T-helper 2 cell (primary cell): ENCODE data around the gene PSMD3.
"Not testable (repeated sequence)": the region's sequence is repeated elsewhere in the genome, so short reads cannot be mapped to it uniquely, and the experiment has no call there.

Source experiments
- DNase-seq, 5 experiments: peaks; one replicate each; pipeline versions ENCODE4 v3.0.0 to v3.0.0-alpha.2; 2012 to 2022
- total RNA-seq, 2 donors: gene quantifications; one replicate each; lab custom pipeline; 2026; lab: John Stamatoyannopoulos, UW

Gene PSMD3
- 52.7 to 58.3 reads per million in 2 donors for total RNA-seq

DNA sequence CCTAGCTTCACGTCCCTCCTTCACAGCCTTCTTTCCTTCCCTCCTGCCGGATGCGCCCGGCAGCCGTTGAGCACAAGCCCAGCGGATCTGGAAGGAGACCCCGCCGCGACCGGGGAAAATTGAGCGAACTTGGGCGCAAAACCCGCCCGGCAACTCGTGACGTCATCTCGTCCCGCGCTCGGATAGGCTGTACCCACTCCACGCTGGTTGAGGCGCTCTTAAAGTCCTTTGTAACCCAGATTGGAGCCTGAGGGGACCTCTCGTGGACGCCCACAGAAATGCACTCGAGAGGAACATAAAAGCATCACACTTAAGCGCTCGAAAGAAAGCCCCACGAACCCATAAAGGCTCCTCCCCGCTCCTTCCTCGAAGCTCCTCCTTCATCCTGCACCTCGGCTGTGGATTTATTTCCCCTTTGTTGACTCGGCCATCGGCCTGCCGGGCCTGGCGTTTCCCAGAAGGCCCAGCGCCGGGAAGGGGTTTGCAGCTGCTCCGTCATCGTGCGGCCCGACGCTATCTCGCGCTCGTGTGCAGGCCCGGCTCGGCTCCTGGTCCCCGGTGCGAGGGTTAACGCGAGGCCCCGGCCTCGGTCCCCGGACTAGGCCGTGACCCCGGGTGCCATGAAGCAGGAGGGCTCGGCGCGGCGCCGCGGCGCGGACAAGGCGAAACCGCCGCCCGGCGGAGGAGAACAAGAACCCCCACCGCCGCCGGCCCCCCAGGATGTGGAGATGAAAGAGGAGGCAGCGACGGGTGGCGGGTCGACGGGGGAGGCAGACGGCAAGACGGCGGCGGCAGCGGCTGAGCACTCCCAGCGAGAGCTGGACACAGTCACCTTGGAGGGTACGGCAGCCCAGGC, at the start of gene PSMD3:
Gene PSMD3, plus strand, starts transcription at position 457 of the 856 bp plus-strand sequence. Its CDS starts 164 bp downstream, at position 621.
- DNase-seq, result peak; percentile 91 to 99 (median 96)

DNA sequence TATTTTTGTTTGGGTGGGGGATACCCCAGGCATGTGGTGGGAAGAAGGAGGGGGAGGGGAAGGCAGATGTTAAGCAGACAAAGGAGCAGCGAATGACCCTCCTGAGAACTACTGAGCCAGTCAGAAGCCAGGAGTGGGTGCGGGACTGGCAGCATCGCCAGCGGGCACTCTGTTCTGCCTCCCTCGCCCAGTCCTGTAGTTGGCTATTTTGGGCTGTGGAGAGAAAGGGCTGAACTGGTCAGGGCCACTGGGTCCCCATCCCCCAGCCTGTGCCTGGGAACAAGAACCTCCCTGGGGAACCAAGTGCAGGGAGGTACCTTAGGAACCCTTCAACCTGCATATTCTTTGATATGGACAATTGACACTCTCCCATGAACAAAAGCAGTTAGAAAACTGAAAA, 46.7 kb upstream of the PSMD3 start:
- no peak for DNase-seq

DNA sequence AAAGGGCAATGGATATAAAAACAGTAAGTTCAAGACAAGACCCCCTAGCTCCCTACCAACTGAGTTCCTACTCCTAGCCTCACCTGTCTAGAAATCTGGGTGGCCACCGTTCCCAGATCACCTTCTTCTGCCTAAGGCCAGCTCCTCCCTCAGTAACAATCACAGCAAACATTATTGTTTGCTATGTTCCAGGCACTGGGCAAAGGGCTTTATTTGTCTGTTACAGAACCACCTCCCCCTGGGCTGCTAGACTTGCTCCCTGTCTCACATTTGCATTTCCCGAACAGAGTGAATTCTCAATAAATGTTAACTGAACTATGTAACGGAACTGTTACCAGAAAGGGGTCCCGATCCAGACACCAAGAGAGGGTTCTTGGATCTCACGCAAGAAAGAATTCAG, 46.3 kb upstream of the PSMD3 start:
- DNase-seq, result no peak

DNA sequence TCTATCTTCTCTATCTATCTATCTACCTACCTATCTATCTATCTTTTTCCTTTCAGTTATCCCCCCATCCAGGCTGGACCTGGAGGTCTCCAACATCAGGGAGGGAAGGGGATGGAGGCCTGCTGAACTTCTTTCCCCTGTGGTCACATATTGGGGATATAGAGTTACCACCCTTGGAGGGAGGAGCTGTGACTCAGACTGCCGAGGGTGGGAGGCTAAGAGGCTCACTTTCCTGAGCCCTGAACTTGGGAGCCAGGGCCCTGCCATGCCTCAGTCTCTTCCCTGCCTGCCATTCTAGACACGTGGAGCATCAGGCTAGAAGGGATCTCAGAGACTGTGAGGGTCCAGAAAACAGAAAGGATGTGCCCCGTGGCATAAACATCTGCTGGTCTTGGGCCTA, 44.7 kb upstream of the PSMD3 start:
- DNase-seq, result no peak

DNA sequence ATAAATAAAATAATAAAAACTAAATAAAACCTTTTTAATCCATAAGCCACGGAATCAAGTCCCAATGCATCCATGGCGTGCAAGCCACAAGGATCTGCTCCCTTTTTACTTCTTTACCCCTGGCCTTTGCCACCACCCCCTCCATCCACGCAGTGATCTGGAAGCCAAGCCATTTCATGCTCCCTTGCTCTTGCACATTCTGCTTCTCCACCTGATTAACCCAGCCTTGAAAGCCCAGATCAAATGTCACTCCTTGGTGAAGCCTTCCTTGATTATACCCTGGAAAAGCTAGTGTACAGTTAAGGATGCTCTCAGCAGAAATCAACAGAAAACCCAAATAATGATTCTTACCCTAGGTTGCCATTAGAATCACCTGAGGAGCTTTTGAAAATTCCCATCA, 43.2 kb upstream of the PSMD3 start:
- DNase-seq, result no peak

DNA sequence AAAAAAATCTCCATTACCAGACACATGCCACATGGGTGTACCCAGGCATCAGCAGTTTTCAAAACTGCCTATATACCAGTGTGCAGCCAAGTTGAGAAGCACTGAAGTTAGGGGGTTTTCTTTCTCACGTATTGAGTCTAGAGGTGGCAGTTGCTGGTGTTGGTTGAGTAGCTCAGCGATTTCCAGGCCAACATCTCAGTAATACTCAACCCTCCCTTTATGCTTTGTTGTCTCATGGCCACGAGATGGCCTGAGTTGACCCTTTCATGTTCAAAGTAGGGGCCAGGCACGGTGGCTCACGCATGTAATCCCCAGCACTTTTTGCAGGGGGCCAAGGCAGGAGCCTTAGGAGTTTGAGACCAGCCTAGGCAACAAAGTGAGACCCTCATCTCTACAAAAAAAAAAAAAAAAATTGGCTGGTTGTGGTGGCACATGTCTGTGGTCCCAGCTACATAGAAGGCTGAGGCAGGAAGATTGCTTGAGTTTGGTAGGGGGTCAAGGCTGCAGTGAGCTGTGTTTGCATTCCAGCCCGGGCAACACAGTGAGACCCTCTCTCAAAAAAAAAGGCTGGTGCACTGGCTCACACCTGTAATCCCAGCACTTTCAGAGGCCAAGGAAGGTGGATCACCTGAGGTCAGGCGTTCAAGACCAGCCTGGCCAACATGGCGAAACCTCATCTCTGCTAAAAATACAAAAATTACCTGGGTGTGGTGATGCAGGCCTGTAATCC, 42.3 kb upstream of the PSMD3 start:
- no peak for DNase-seq

DNA sequence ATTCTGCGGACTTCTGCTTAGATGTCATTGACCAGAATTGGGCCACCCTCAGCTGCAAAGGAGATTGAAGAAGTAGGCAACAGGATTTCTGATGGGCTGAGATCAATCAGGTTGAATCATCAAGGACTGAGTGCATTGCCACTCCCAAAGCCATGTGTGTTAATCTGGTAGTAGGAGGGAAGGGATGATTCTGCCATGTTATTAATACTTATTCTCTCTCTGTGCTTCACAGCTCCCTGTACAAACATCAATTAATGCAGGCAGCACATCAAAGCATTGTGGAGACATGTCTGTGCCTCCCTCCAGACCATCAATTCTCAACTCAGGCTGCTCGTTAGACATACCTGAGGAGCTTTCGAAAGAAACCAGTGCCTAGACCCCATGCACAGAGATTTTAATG, 41.5 kb upstream of the PSMD3 start:
- DNase-seq, result no peak

DNA sequence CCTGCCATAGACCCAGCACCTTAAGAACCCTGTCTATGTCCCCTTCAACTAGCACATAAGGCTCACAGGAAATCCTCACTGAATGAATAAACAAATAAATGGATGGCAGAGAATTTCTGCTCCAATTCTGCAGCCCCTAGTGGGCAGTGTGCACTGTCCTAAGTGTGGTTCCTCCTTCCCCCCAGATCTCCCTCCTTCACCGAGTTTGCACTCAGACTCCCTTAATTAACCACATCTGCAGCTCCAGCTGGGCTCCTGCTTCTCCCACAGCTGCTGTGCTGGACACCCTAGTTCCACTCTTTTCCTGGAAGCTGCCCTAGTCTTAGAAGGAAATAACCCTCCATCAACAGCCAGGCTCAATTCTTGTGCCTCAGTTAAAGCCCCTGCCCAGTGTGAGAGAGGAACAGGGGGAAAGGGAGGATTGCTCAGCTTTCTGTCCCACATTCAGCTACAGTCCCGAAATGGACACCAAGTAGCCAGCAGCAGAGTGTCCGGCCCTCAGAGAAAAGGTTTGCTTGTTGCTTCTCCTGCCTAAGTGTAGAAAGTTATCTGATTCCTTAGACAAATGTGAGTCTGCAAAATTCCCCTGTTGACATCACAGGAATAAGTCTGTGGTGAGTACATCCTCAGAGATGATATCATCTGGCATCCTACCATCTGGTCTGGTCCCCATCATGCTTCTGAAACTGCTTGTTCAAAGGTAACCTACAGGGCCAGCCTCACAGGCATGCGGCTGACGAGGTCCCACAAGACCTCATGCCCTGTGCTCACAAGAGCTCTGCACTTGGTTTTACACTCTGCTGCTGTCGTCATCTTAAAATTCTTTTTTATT, 40.8 kb upstream of the PSMD3 start:
- peak in 3 of 5 experiments; percentile 19 to 91 (median 30) for DNase-seq

DNA sequence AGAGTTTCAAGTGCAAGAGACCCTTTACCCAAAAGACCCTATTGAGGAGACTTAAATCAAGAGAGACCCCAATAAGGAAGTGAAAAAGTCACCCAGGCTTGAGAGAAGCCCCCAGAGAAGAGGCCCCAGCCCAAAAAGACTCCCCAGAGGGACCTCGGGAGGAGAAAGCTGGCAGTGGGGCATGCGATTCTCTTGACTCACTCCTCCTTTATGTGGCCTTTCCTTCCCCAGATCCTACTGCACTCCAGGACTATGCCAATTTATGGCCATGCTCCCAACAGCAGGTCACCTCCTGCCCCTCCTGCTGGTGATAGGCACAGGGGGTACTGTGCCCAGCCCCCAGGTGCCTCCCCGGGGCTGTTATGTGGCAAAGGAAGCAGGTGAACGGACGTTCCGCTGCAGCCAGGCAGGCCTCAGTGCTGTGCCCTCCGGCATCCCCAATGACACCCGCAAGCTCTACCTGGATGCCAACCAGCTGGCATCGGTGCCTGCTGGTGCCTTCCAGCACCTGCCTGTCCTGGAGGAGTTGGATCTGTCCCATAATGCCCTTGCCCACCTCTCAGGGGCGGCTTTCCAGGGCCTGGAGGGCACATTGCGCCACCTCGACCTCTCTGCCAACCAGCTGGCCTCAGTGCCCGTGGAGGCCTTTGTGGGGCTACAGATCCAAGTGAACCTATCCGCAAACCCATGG, 36.8 kb upstream of the PSMD3 start:
- no peak for DNase-seq

DNA sequence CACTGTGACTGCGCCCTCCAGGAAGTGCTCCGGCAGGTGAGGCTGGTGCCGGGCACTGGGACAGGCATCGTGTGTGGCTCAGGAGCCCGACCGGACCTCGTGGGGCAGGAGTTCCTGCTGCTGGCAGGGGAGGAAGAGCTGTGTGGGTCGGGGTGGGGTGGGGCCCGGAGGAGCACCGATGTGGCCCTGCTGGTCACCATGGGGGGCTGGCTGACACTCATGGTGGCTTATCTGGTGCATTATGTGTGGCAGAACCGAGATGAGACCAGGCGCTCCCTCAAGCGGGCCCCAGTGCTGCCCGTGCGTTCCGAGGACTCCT, 36.3 kb upstream of the PSMD3 start:
- DNase-seq, result no peak

DNA sequence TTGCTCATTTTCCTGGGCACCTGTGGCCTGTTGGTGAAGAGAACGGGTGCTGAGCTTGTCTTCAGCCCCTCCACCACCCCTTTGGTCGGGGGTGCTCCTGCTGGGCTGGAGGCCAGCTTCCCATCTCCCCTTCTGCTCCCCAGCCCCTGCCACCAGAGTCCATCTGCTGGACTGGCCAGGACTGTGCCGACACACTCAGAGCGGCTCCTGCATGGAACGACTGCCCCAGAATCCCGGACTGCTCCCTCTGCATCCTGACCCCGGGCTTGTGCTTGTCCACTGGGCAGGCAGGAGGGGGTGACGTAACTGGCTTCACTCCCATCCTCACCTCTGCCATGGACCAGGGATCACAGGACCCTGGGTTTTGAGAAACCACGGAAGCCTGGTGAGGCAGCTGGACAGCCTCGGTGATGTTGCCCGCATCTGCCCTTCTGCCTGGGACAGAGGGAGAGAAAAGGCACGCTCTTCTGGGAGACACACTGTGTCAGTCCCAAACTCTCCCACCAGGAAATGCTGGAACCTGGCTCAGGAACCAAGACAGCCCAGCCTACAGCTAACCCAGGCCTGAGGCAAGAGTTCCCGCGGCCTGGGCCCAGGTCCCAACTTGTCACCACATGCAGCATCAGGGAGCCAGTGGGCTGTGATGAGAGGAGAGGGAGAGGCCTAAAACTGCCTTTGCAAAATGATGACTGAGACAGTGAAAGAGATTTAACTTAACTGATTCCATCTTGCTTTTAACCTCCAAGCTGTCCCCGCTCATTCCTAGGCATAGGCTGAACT, 33.9 kb upstream of the PSMD3 start:
- no peak for DNase-seq

DNA sequence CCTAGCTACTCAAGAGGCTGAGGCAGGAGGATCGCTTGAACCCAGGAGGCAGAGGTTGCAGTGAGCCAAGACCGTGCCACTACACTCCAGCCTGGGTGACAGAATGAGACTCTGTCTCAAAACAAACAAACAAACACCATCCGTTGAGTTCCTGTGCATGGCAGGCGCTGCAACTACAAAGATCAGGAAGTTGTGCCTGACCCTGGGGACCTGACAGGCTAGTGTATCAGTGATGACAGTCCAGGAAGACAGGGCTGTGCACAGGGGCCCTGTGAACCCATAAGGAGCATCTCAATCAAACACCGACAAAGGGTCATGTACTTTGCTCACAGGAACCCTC, 32.1 kb upstream of the PSMD3 start:
- DNase-seq, result not testable (repeated sequence)

DNA sequence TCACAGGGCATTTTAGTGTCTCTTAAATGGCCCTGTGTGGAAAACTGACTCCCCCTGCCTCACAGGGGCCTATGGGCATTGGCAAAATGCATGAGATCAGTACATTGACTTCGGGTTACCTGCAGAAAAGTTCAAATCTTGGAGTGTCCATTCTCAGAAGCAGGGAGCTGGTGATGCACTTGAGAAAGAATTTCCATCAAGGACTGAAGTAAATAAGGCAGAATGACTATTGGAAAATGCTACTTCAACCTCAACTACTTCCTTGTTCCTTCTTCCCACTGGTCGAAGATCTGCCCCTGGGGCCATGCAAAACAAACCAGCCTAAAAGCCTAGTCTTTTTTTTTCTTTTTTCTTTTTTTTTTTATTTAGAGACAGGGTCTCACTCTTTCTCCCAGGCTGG, 31.6 kb upstream of the PSMD3 start:
- no peak for DNase-seq

DNA sequence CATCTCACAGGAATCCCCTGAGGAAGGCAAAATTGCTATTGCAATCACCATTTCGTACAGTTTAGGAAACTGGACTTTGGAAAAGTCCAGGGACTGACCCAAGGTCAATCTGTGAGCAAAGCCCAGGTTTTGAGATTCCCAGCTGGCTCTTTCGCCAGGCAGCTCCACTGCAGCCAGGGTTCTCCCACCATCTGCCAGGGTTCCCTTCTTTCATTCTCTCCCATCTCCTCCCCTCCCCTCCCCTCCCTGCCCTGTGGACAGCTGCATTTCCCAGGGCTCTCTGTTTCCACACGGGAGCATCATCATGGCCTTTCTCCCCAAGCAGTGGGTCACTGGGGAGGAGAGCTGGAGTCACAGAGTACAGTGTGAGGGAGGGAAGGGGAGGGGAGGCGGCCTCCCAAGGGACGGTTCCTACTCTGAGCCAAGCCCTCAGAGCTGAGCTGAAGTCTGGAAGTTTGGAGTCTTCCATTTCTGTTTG, 29.7 kb upstream of the PSMD3 start:
- no peak for DNase-seq

DNA sequence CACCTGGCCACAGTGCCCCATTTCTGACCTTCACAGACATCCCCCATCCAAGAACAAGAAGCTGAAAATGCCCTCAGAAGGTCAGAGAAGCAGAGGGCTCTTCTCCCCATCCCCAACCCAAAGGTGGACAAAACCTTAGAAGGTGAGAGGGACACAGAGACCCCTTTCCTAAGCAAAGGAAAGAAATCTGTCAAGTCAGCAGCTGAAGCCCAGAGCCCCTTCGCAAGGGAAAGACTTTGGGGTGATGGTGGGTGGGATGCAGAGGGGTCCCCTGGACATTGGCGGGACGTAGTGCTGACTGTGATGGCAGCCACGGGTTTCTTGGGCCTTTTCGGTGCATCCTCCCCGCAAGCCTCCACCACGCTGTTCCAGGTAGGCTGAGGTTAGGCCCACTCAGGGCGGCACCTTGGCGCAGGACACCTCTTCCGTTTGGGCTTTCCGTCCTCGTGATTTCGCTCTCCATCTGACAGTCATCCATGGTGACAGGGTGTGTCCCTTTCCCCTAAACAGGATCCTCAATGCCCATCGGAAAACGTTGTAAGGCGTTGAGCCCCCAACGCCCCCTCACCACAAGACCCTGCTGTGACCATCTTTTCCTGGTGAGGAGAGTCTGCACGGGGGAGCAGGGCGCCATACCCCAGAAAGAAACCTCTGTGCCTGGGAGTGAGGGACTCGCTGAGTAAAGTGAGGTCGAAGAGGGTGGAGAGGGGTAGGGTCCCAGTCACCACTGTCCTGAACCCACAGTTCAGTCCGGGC, 28.5 kb upstream of the PSMD3 start:
- DNase-seq, result no peak

DNA sequence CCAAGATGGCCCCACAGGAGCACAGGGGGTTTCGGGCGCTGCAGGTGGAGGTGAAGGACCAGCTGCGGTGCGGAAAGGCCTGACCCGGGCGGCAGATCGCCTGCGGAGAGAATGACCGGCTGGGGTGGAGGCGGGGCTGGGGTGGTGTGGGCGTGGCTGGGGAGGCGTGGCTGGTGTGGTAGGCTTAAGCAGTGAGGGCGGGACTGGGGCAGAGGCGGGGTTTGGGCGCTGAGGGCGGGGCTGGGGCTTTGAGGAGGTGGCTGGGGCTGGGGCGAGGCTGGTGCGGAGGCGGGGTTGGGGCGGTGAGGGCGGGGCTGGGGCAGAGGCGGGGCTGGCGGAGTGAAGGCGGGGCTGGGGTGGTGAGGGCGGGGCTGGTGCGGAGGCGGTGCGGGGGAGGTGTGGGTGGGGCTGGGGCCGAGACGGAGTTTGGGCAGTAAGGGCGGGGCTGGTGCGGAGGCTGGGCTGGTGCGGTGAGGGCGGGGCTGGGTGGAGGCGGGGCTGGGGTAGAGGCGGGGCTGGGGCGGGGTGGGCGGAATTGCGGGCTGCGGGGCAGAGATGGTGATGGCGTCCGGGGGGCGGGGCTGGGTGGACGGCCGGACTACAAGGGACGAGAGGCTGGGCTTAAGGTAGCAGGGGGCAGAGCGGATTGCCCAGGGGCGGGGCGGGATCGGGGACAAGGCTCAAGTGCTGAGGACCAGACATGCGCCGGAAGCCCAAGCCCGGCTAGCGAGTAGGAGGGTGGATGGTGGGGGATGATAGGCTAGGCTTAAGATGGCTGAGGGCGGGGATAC, 27.7 kb upstream of the PSMD3 start:
- peak; percentile 83 to 98 (median 93) for DNase-seq

DNA sequence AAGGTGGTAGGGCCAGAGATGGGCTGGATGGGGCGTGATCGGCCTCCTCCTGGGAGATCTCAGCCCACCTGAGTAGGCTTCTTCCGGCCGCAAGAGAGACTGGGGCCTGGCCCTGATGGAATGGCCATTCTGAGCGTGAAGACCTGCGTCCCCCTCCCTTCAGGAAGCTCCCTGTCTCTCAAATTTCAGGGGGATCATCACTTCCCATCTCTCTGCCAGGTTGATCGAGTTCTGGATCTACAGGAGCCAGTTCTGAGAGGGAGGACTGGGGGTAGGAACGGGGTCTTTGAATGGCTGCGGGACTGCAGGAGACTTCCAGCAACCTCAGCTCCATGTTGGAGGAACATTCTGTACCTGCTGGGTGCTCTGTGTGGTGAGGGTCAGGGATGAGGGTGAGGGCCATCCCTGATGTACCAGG, 27.1 kb upstream of the PSMD3 start:
- no peak for DNase-seq

DNA sequence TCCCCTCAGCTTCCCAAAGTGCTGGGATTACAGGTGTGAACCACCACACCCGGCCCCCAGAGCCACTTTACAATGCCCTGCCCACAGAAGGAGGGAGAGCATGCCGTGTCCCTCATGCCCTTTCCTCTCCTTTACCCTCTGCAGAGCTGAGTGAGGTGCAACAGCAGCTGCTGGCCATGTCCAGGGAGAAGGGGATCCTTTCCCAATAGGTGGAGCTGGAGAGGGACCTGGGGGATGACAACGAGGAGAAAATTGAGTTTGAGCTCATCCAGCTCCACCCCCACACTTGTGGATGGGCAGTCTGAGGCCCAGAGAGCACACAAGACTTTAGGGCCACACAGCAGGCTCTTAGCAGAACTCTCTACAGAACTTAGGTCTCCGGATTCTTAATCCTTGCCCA, 25.7 kb upstream of the PSMD3 start:
- no peak for DNase-seq

DNA sequence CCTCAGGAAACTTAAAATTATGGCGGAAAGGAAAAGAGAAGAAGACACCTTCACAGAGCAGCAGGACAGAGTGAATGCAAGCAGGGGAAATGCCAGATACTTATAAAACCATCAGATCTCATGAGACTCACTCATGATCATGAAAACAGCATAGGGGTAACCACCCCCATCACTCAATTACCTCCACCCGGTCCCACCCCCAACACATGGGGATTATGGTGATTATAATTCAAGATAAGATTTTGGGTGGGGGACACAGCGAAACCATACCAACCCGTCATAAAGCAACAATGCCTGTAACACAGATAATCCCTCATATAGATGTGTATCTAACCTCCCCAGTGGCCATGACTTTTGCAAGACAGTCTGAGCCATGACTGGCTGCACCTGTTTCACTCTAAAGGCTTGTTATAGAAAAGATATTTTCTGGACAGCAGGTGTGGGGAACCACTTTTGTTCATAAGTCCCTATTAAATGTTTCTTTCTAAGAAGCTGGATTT, 24.8 kb upstream of the PSMD3 start:
- DNase-seq, result no peak

DNA sequence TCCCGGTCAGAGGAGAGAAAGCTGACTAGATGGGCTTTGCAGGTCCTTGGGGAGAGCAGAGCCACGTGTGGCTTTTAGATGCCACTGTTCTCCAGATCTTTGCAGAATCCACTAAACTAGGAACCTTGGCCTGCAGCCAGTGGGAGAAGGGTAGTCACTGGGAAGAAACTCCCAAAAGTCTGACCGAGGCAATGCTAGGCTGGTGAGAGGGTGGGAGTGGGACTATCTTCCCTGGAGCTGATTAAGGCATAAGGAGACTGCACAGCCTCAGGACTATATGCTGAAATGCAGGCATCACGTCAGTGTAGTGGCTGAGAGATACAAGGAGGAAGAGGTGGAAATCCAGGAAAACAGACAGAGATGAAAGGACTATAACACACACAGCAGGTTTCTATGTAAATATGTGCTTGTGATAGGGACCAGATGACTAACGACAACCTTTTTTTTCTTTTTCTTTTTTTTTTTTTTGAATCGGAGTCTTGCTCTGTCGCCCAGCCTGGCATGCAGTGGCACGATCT, 20.0 kb upstream of the PSMD3 start:
- no peak for DNase-seq
